Activated naive CD4-positive, alpha-beta T cell treated with anti-CD3 and anti-CD28 coated beads, Interleukin-2, amount 10 ng/mL, durations not matched to agents 7 days and 5 days (primary cell): ENCODE results near the gene KRTAP9-2.
"Not testable (repeated sequence)": the region's sequence is repeated elsewhere in the genome, so short reads cannot be mapped to it uniquely, and the experiment has no call there.

Experiments
- CTCF ChIA-PET: fragments of 350-600 bp; sonication (Branson Sonifier 250); formaldehyde crosslinking; loops from one replicate; lab custom pipeline; 2021; ENCODE audit warnings: antibody characterized with exemption; lab: Charles Lee
- DNase-seq: peaks from one replicate; pipeline ENCODE4 v3.0.0-alpha.2; 2020
- H3K27ac Mint-ChIP-seq: one replicate; pipeline ENCODE4 v1.8.0; 2021; ENCODE audit warnings: mild to moderate bottlenecking, moderate library complexity, mixed read lengths
- H3K27me3 Mint-ChIP-seq: one replicate; pipeline ENCODE4 v1.8.0; 2021; ENCODE audit warnings: mild to moderate bottlenecking, mixed read lengths
- H3K36me3 Mint-ChIP-seq: one replicate; pipeline ENCODE4 v1.8.0; 2021; ENCODE audit warnings: mixed read lengths
- H3K4me1 Mint-ChIP-seq: one replicate; pipeline ENCODE4 v1.8.0; 2021; ENCODE audit warnings: mixed read lengths
- H3K4me3 Mint-ChIP-seq: one replicate; pipeline ENCODE4 v1.8.0; 2021; ENCODE audit warnings: mild to moderate bottlenecking, moderate library complexity, mixed read lengths
- H3K9me3 Mint-ChIP-seq: one replicate; pipeline ENCODE4 v1.8.0; 2021; ENCODE audit warnings: mixed read lengths

Gene KRTAP9-2

GRCh38 chr17:41255381-41256290 is 29.2 kb downstream of the KRTAP9-2 start, which contains the start of gene KRTAP9-9:
Gene KRTAP9-9 (plus strand): TSS chr17:41255384.
- H3K27me3 Mint-ChIP-seq = peaks cover 14% of the 10 kb centered on the region
- DNase-seq, H3K36me3 Mint-ChIP-seq, H3K9me3 Mint-ChIP-seq, H3K4me3 Mint-ChIP-seq, H3K4me1 Mint-ChIP-seq, H3K27ac Mint-ChIP-seq: not testable (repeated sequence)
- CTCF ChIA-PET = interaction anchor here (0.6 kb wide), 1 partner anchor 208 kb away, joined by 3 read pairs; no protein-coding TSS in a partner anchor

- H3K4me3 Mint-ChIP-seq = no peak overlapping the region
- peaks cover 14% of the 10 kb centered on the region for H3K27me3 Mint-ChIP-seq
- no peaks in the 10 kb centered on the region for H3K4me1 Mint-ChIP-seq
- no peaks in the 10 kb centered on the region for H3K9me3 Mint-ChIP-seq
- H3K36me3 Mint-ChIP-seq = no peaks in the 10 kb centered on the region
- DNase-seq = no peak
- CTCF ChIA-PET = no interaction called here
- H3K27ac Mint-ChIP-seq = no peak overlapping the region
These were observed 29.8 kb downstream of the KRTAP9-2 start for GRCh38 chr17:41256291-41256685.

GRCh38 chr17:41258406-41258805 is 32.0 kb downstream of the KRTAP9-2 start:
- H3K27ac Mint-ChIP-seq = no peak overlapping the region
- no peaks in the 10 kb centered on the region for H3K4me1 Mint-ChIP-seq
- DNase-seq = no peak
- H3K36me3 Mint-ChIP-seq = no peaks in the 10 kb centered on the region
- no peak overlapping the region for H3K4me3 Mint-ChIP-seq
- CTCF ChIA-PET = no interaction called here
- H3K27me3 Mint-ChIP-seq = peaks cover 17% of the 10 kb centered on the region
- no peaks in the 10 kb centered on the region for H3K9me3 Mint-ChIP-seq

GRCh38 chr17:41263212-41263611 is 36.8 kb downstream of the KRTAP9-2 start:
- CTCF ChIA-PET = no interaction called here
- Mint-ChIP-seq H3K4me3 (no peak overlapping the region), H3K27ac (no peak overlapping the region), H3K9me3 (no peaks in the 10 kb centered on the region), H3K27me3 (peaks cover 21% of the 10 kb centered on the region), H3K36me3 (no peaks in the 10 kb centered on the region), H3K4me1 (no peaks in the 10 kb centered on the region)
- DNase-seq = no peak

GRCh38 chr17:41264599-41264998 is 38.2 kb downstream of the KRTAP9-2 start:
- no peak for DNase-seq
- CTCF ChIA-PET = no interaction called here

GRCh38 chr17:41265078-41265477 is 38.6 kb downstream of the KRTAP9-2 start, which contains the start of gene KRTAP9-6:
Gene KRTAP9-6 (plus strand): TSS chr17:41265378. CDS start chr17:41265378, 0 bp downstream.
- Mint-ChIP-seq H3K36me3 (no peaks in the 10 kb centered on the region), H3K27me3 (peaks cover 25% of the 10 kb centered on the region), H3K4me1 (no peaks in the 10 kb centered on the region), H3K4me3 (no peak within 1 kb of the TSS), H3K27ac (no peak within 1 kb of the TSS), H3K9me3 (no peaks in the 10 kb centered on the region)
- no peak for DNase-seq
- CTCF ChIA-PET = no interaction called here

More at GRCh38 chr17:41264599-41264998, 38.2 kb downstream of the KRTAP9-2 start:
- H3K27ac Mint-ChIP-seq = no peak overlapping the region
- H3K27me3 Mint-ChIP-seq = peaks cover 25% of the 10 kb centered on the region
- no peaks in the 10 kb centered on the region for H3K9me3 Mint-ChIP-seq
- H3K4me3 Mint-ChIP-seq = no peak overlapping the region
- no peaks in the 10 kb centered on the region for H3K4me1 Mint-ChIP-seq
- H3K36me3 Mint-ChIP-seq = no peaks in the 10 kb centered on the region

GRCh38 chr17:41267711-41268110 is 41.3 kb downstream of the KRTAP9-2 start:
- peaks cover 27% of the 10 kb centered on the region for H3K27me3 Mint-ChIP-seq
- H3K36me3 Mint-ChIP-seq = no peaks in the 10 kb centered on the region
- CTCF ChIA-PET = no interaction called here
- H3K4me1 Mint-ChIP-seq = peaks cover 2% of the 10 kb centered on the region
- H3K9me3 Mint-ChIP-seq = no peaks in the 10 kb centered on the region
- DNase-seq = no peak
- no peak overlapping the region for H3K4me3 Mint-ChIP-seq
- H3K27ac Mint-ChIP-seq = no peak overlapping the region

- H3K4me3 Mint-ChIP-seq, H3K9me3 Mint-ChIP-seq, CTCF ChIA-PET, H3K4me1 Mint-ChIP-seq, H3K36me3 Mint-ChIP-seq, DNase-seq: not testable (repeated sequence)
- H3K27ac Mint-ChIP-seq = peak overlapping the region; percentile 45
- peaks cover 23% of the 10 kb centered on the region for H3K27me3 Mint-ChIP-seq
These were observed 44.9 kb downstream of the KRTAP9-2 start for GRCh38 chr17:41271323-41271722.

- H3K9me3 Mint-ChIP-seq = no peaks in the 10 kb centered on the region
- H3K36me3 Mint-ChIP-seq = no peaks in the 10 kb centered on the region
- H3K4me1 Mint-ChIP-seq = peaks cover 2% of the 10 kb centered on the region
- H3K27ac Mint-ChIP-seq = no peak overlapping the region
- CTCF ChIA-PET = no interaction called here
- H3K27me3 Mint-ChIP-seq = peaks cover 24% of the 10 kb centered on the region
- no peak overlapping the region for H3K4me3 Mint-ChIP-seq
- DNase-seq = no peak
These were observed 45.4 kb downstream of the KRTAP9-2 start for GRCh38 chr17:41271858-41272257.

GRCh38 chr17:41275648-41276190 is 49.3 kb downstream of the KRTAP9-2 start, which contains the start of gene KRTAP9-7:
Gene KRTAP9-7 (plus strand): TSS chr17:41275698. CDS start chr17:41275698, 0 bp downstream.
- DNase-seq, H3K36me3 Mint-ChIP-seq, H3K9me3 Mint-ChIP-seq, H3K4me1 Mint-ChIP-seq, H3K27ac Mint-ChIP-seq, H3K4me3 Mint-ChIP-seq: not testable (repeated sequence)
- peaks cover 15% of the 10 kb centered on the region for H3K27me3 Mint-ChIP-seq
- CTCF ChIA-PET = interaction anchor here (1.1 kb wide), 1 partner anchor 33 kb away, joined by 3 read pairs; the partner anchor contains the start of gene KRTAP16-1
